GM12865 (cell line): ENCODE measurements around the gene DLG2.

ENCODE experiments used
- DNase-seq: peaks from one replicate; pipeline ENCODE4 v3.0.0; 2010; ENCODE audit warnings: low read depth
- H3K4me3 ChIP-seq: 2 replicates; pipeline ENCODE4 v1.5.1; 2011; ENCODE audit warnings: mild to moderate bottlenecking, low read depth, low read length, control low read depth
- CTCF ChIP-seq: IDR thresholded peaks from 2 replicates; pipeline ENCODE4 v1.5.1; 2011; ENCODE audit warnings: low read length, control low read depth, low read depth, inconsistent platforms; ENCODE audit not compliant: insufficient read depth; ENCODE audit errors: missing control alignments

DLG2 gene

GRCh38 chr11:83656796-83657330 lies 1970.3 kb downstream of the DLG2 start:
- TF ChIP-seq CTCF: no peak
- H3K4me3 ChIP-seq: no peak overlapping the region
- no peak for DNase-seq

- no peak for DNase-seq
- no peak overlapping the region for H3K4me3 ChIP-seq
- no peak for TF ChIP-seq CTCF
Measured at GRCh38 chr11:83655976-83656375, 1971.2 kb downstream of the DLG2 start.

- no peak for DNase-seq
- no peak for TF ChIP-seq CTCF
- H3K4me3 ChIP-seq: no peak overlapping the region
Measured at GRCh38 chr11:83649528-83649855, 1977.7 kb downstream of the DLG2 start.

- no peak for TF ChIP-seq CTCF
- no peak for DNase-seq
Measured at GRCh38 chr11:83648610-83649527, 1978.3 kb downstream of the DLG2 start.

GRCh38 chr11:83645561-83645960 lies 1981.6 kb downstream of the DLG2 start:
- no peak for TF ChIP-seq CTCF
- no peak for DNase-seq
- H3K4me3 ChIP-seq: no peak overlapping the region

More at GRCh38 chr11:83648610-83649527, 1978.3 kb downstream of the DLG2 start:
- no peak overlapping the region for H3K4me3 ChIP-seq

GRCh38 chr11:83643115-83643514 lies 1984.0 kb downstream of the DLG2 start:
- no peak overlapping the region for H3K4me3 ChIP-seq
- no peak for TF ChIP-seq CTCF
- DNase-seq: peak; percentile 4
